A549 (cell line): ENCODE data around the gene JADE3. TPM values are rescaled to one million over a fixed set of nuclear protein-coding genes. Genes with fewer than 3 reads are reported as not detected.

ENCODE experiments used
- ATAC-seq, 2 experiments: fragments of 200-7000 bp in 1 of 2; fragments of >200 bp in 1 of 2; cut with Nextera tagmentation in 1 of 2; cut with Tn5 transposase in 1 of 2; 3 replicates each; pipeline versions ENCODE4 v1.8.0 to v1.9.1; 2018 to 2020; ENCODE audit warnings: mild to moderate bottlenecking in 1 of 2, moderate library complexity in 1 of 2
- CTCF ChIA-PET: fragments of 300-600 bp; sonication (Branson Sonifier 250); formaldehyde crosslinking; extraction: SDS; loops from one replicate; lab custom pipeline; 2021; ENCODE audit warnings: antibody characterized with exemption, inconsistent platforms; lab: Yijun Ruan, JAX
- POLR2A ChIA-PET: fragments of 350-600 bp; formaldehyde crosslinking; extraction: SDS; loops from one replicate; lab custom pipeline; 2021; ENCODE audit warnings: antibody characterized with exemption, inconsistent platforms; lab: Yijun Ruan, JAX
- DNase-seq, 2 experiments: peaks; one replicate each; pipeline versions ENCODE4 v3.0.0 to v3.0.0-alpha.2; 2011 to 2016; ENCODE audit warnings: low read depth in 1 of 2, low spot score in 1 of 2
- FAIRE-seq: peaks from 2 replicates; lab custom pipeline; 2011; peaks lifted over from hg19 to GRCh38; lab: Jason Lieb, UNC
- H3K27ac ChIP-seq, 2 experiments: fragments of >200 bp; sonication (Bioruptor Twin); formaldehyde crosslinking; 3 replicates each; pipeline ENCODE4 v1.5.1; 2016 to 2017
- H3K4me1 ChIP-seq: fragments of >200 bp; sonication (Bioruptor Twin); formaldehyde crosslinking; 3 replicates; pipeline ENCODE4 v1.6.1; 2016
- H3K4me2 ChIP-seq: fragments of >200 bp; sonication (Bioruptor Twin); formaldehyde crosslinking; 3 replicates; pipeline ENCODE4 v1.6.1; 2016
- H3K4me3 ChIP-seq: fragments of >200 bp; sonication (Bioruptor Twin); formaldehyde crosslinking; 3 replicates; pipeline ENCODE4 v1.5.1; 2016
- H3K9me3 ChIP-seq: fragments of >200 bp; sonication (Bioruptor Twin); formaldehyde crosslinking; 3 replicates; pipeline ENCODE4 v1.6.1; 2016
- CBX2 ChIP-seq: fragments of 200-600 bp; sonication (generic); IDR thresholded peaks from 2 replicates; pipeline ENCODE4 v1.6.1; 2016; ENCODE audit warnings: low read depth, mild to moderate bottlenecking, borderline replicate concordance
- FOSB ChIP-seq: fragments of 250-450 bp; sonication (Bioruptor Pico); IDR thresholded peaks from 2 replicates; pipeline ENCODE4 v1.5.0; 2020; ENCODE audit warnings: mild to moderate bottlenecking, moderate library complexity
- FOXS1 ChIP-seq: fragments of 250-450 bp; sonication (Bioruptor Pico); IDR thresholded peaks from 2 replicates; pipeline ENCODE4 v1.5.0; 2020; ENCODE audit warnings: mild to moderate bottlenecking, moderate library complexity
- HDAC2 ChIP-seq: fragments of 200-600 bp; sonication (generic); IDR thresholded peaks from 2 replicates; pipeline ENCODE4 v1.6.1; 2016
- HEYL ChIP-seq: fragments of 250-450 bp; sonication (Bioruptor Pico); IDR thresholded peaks from 2 replicates; pipeline ENCODE4 v1.8.0; 2021; ENCODE audit warnings: mild to moderate bottlenecking, moderate library complexity
- HOXA7 ChIP-seq: fragments of 250-450 bp; sonication (Bioruptor Pico); IDR thresholded peaks from 2 replicates; pipeline ENCODE4 v1.5.0; 2020; ENCODE audit warnings: mild to moderate bottlenecking, moderate library complexity
- KDM1A ChIP-seq: fragments of 200-600 bp; sonication (generic); IDR thresholded peaks from 2 replicates; pipeline ENCODE4 v1.6.1; 2016; ENCODE audit warnings: low read depth, mild to moderate bottlenecking
- MAX ChIP-seq: IDR thresholded peaks from 2 replicates; pipeline ENCODE4 v1.6.1; 2012
- POLR2AphosphoS2 ChIP-seq: conservative IDR thresholded peaks from 2 replicates; pipeline ENCODE4 v1.6.1; 2012; ENCODE audit warnings: low read length, improper control_type of control experiment, inconsistent platforms
- RARB ChIP-seq: fragments of 250-450 bp; sonication (Bioruptor Pico); IDR thresholded peaks from 2 replicates; pipeline ENCODE4 v1.8.0; 2021; ENCODE audit warnings: mild to moderate bottlenecking, moderate library complexity
- RCOR1 ChIP-seq: fragments of 150-350 bp; IDR thresholded peaks from 2 replicates; pipeline ENCODE4 v1.6.1; 2014; ENCODE audit warnings: antibody characterized with exemption, low read length, low read depth
- REST ChIP-seq: fragments of 200-600 bp; sonication (generic); IDR thresholded peaks from 2 replicates; pipeline ENCODE4 v1.6.1; 2016; ENCODE audit warnings: antibody characterized with exemption, mild to moderate bottlenecking, moderate library complexity
- RNF2 ChIP-seq: fragments of 200-600 bp; sonication (generic); IDR thresholded peaks from 2 replicates; pipeline ENCODE4 v1.6.1; 2016; ENCODE audit warnings: low read depth, mild to moderate bottlenecking, antibody characterized with exemption, moderate library complexity, borderline replicate concordance
- TP53 ChIP-seq: fragments of 250-450 bp; sonication (Bioruptor Pico); IDR thresholded peaks from 2 replicates; pipeline ENCODE4 v1.5.0; 2021; ENCODE audit warnings: mild to moderate bottlenecking, moderate library complexity
- ZNF302 ChIP-seq: fragments of 250-450 bp; sonication (Bioruptor Pico); IDR thresholded peaks from 2 replicates; pipeline ENCODE4 v1.9.0; 2021; ENCODE audit warnings: inconsistent platforms, mild to moderate bottlenecking, moderate library complexity
- WGBS: methylation state at CpG from one replicate; pipeline ENCODE4 v1.1.6; 2017; ENCODE audit errors: missing lambda C conversion rate; 5-methylcytosine and 5-hydroxymethylcytosine counted together
- polyA plus RNA-seq, 4 experiments: library from polyadenylated mRNA; depleted of rRNA in 3 of 4; stranded (reverse); fragments of >200 nt; fragmentation: RNase III in 1 of 4; extraction: RNeasy Plus Mini Kit Qiagen cat#74134 plus additional on column Dnase treatment in 1 of 4; gene quantifications; 2 replicates in 3 of 4; 3 replicates in 1 of 4; pipeline ENCODE4 v1.2.3, GENCODE V29; 2011 to 2017
- small RNA-seq, 6 experiments: library from RNA; depleted of rRNA; stranded (forward); fragments of <200 nt; gene quantifications; one replicate each; pipeline ENCODE3, GENCODE V24; 2012
- TF ChIP-seq, protein P1 (sequence below): fragments of >200 bp; sonication (Bioruptor Twin); formaldehyde crosslinking; IDR thresholded peaks from 2 replicates; pipeline ENCODE4 v1.6.1; 2016
- TF ChIP-seq, protein P2 (sequence below): fragments of 250-450 bp; sonication (Bioruptor Pico); IDR thresholded peaks from 2 replicates; pipeline ENCODE4 v1.5.0; 2020; ENCODE audit warnings: low read depth, mild to moderate bottlenecking, moderate library complexity

Gene JADE3
- polyA plus RNA-seq, 2 of the 4 experiments (the other 2 are of a cell fraction), result 10.6 to 19.8 TPM

- POLR2A ChIA-PET, result no interaction called here
- Histone ChIP-seq H3K9me3 (no peaks in the 10 kb centered on the region), H3K4me1 (no peaks in the 10 kb centered on the region), H3K4me3 (no peak overlapping the region), H3K27ac (no peak overlapping the region), H3K4me2 (no peak overlapping the region)
- TF ChIP-seq HDAC2 (no peak), HEYL (CRISPR knock-in tag) (no peak)
- TF ChIP-seq, protein P1, sequence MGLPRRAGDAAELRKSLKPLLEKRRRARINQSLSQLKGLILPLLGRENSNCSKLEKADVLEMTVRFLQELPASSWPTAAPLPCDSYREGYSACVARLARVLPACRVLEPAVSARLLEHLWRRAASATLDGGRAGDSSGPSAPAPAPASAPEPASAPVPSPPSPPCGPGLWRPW, result no peak
- FAIRE-seq, result peak; percentile 76
- WGBS, result 79% methylated on average over 4 of the region's 4 CpGs
- CTCF ChIA-PET, result interaction anchor here (0.9 to 1.5 kb wide), 4 partner anchors 21 to 338 kb away, joined by 3 to 4 read pairs (median 3); partner anchors contain the start of gene SLC9A7
- ATAC-seq, result no peak
- DNase-seq, result no peak
Measured at GRCh38 chrX:47097018-47097417, 184.8 kb downstream of the JADE3 start.

GRCh38 chrX:47098338-47099094 is 186.3 kb downstream of the JADE3 start:
- CTCF ChIA-PET, result interaction anchor here (1.1 to 1.5 kb wide), 2 partner anchors 195 to 340 kb away, joined by 3 to 4 read pairs; partner anchors contain the start of gene SLC9A7
- H3K4me2 ChIP-seq, result no peak overlapping the region
- H3K9me3 ChIP-seq, result no peaks in the 10 kb centered on the region
- no peaks in the 10 kb centered on the region for H3K4me1 ChIP-seq
- POLR2A ChIA-PET, result no interaction called here
- TF ChIP-seq KDM1A (no peak), CBX2 (no peak), RNF2 (no peak), REST (peak; percentile 52), HOXA7 (no peak)
- WGBS, result 87% methylated on average over 2 of the region's 2 CpGs
- no peak overlapping the region for H3K27ac ChIP-seq
- ATAC-seq (no peak), FAIRE-seq (peak; percentile 28), DNase-seq (no peak)
- no peak overlapping the region for H3K4me3 ChIP-seq

DNA sequence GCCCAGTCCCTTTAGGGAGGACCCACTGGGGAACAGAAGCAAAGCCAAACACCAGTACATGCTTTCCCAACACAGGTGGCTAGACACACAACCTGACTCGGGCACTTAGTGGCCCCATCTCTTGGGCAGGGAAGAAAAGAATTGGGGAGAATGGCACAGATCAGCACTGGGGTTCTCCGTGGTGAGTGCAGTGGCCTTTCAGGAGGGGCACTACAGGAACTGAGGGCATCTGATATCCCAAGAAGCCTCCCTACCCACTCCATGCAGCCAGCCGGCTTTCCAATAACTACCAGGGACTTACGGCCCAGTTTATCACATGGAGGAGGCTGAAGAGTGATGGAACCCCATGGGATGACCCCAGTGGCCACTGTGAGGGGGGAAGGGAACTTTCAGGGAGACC is 189.0 kb downstream of the JADE3 start:
- H3K27ac ChIP-seq, result no peak overlapping the region
- no peaks in the 10 kb centered on the region for H3K9me3 ChIP-seq
- POLR2A ChIA-PET, result no interaction called here
- WGBS, result 64% methylated on average over 3 of the region's 4 CpGs
- DNase-seq, result no peak
- H3K4me3 ChIP-seq, result no peak overlapping the region
- H3K4me1 ChIP-seq, result no peaks in the 10 kb centered on the region
- H3K4me2 ChIP-seq, result no peak overlapping the region
- CTCF ChIA-PET, result interaction anchor here (1.1 to 1.7 kb wide), 2 partner anchors 8 to 12 kb away, joined by 5 to 7 read pairs; no protein-coding TSS in a partner anchor
- TF ChIP-seq FOSB, result no peak
- TF ChIP-seq RARB (CRISPR knock-in tag), result no peak
- TF ChIP-seq HOXA7, result no peak
- no peak for TF ChIP-seq POLR2AphosphoS2
- TF ChIP-seq TP53 (CRISPR knock-in tag), result no peak
- TF ChIP-seq FOXS1, result no peak
- TF ChIP-seq ZNF302 (CRISPR knock-in tag), result no peak
- TF ChIP-seq RCOR1, result no peak
- TF ChIP-seq MAX, result no peak
- TF ChIP-seq, protein P2, sequence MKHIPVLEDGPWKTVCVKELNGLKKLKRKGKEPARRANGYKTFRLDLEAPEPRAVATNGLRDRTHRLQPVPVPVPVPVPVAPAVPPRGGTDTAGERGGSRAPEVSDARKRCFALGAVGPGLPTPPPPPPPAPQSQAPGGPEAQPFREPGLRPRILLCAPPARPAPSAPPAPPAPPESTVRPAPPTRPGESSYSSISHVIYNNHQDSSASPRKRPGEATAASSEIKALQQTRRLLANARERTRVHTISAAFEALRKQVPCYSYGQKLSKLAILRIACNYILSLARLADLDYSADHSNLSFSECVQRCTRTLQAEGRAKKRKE (CRISPR knock-in tag), result no peak
- no peak for ATAC-seq
- FAIRE-seq, result no peak

Small RNA genes lying within 50 kb of the gene (small RNA-seq; reads per million reads assigned to genes)
- gene RNU6-1189P, result 0 to 0.35 (median 0.08) reads per million in 6 experiments

Other genes with a start within 250 kb of the JADE3 start
- 21.1 and 22.3 TPM in 2 replicates for gene SLC9A7, start 153.3 kb upstream of the JADE3 start, polyA plus RNA-seq (2011; rRNA removed)
- 9.8 to 11.4 TPM (median 11.2 TPM) in 3 replicates for gene SLC9A7, start 153.3 kb upstream of the JADE3 start, polyA plus RNA-seq (2017; fragmentation: RNase III; extraction: RNeasy Plus Mini Kit Qiagen cat#74134 plus additional on column Dnase treatment)
- gene RP2, start 75.4 kb upstream of the JADE3 start, polyA plus RNA-seq (2011; rRNA removed), result 13.8 and 14.8 TPM in 2 replicates
- gene RP2, start 75.4 kb upstream of the JADE3 start, polyA plus RNA-seq (2017; fragmentation: RNase III; extraction: RNeasy Plus Mini Kit Qiagen cat#74134 plus additional on column Dnase treatment), result 12.9 to 15.0 TPM (median 14.0 TPM) in 3 replicates
- 0.14 TPM in 1 of 2 replicates, not detected in the other for gene RGN, start 166.0 kb downstream of the JADE3 start, polyA plus RNA-seq (2011; rRNA removed)
- gene RGN, start 166.0 kb downstream of the JADE3 start, polyA plus RNA-seq (2017; fragmentation: RNase III; extraction: RNeasy Plus Mini Kit Qiagen cat#74134 plus additional on column Dnase treatment), result 0.28 TPM in 1 of 3 replicates, not detected in the others
- 84.5 and 101 TPM in 2 replicates for gene NDUFB11, start 232.3 kb downstream of the JADE3 start, polyA plus RNA-seq (2011; rRNA removed)
- 139 to 147 TPM (median 145 TPM) in 3 replicates for gene NDUFB11, start 232.3 kb downstream of the JADE3 start, polyA plus RNA-seq (2017; fragmentation: RNase III; extraction: RNeasy Plus Mini Kit Qiagen cat#74134 plus additional on column Dnase treatment)
- 16.4 and 21.1 TPM in 2 replicates for gene RBM10, start 232.8 kb downstream of the JADE3 start, polyA plus RNA-seq (2011; rRNA removed)
- 29.8 to 35.2 TPM (median 33.0 TPM) in 3 replicates for gene RBM10, start 232.8 kb downstream of the JADE3 start, polyA plus RNA-seq (2017; fragmentation: RNase III; extraction: RNeasy Plus Mini Kit Qiagen cat#74134 plus additional on column Dnase treatment)